GM18870 (cell line): Measurements from ENCODE around the gene CDC20.
A peak's percentile ranks its signal among the peaks of the same experiment; 100 is the strongest.

ENCODE experiments used
- ATAC-seq: cut with Tn5 transposase; IDR thresholded peaks from one replicate; pipeline ENCODE4 v1.9.1; 2021; ENCODE audit warnings: moderate library complexity; ENCODE audit not compliant: unreplicated experiment

CDC20 gene

DNA sequence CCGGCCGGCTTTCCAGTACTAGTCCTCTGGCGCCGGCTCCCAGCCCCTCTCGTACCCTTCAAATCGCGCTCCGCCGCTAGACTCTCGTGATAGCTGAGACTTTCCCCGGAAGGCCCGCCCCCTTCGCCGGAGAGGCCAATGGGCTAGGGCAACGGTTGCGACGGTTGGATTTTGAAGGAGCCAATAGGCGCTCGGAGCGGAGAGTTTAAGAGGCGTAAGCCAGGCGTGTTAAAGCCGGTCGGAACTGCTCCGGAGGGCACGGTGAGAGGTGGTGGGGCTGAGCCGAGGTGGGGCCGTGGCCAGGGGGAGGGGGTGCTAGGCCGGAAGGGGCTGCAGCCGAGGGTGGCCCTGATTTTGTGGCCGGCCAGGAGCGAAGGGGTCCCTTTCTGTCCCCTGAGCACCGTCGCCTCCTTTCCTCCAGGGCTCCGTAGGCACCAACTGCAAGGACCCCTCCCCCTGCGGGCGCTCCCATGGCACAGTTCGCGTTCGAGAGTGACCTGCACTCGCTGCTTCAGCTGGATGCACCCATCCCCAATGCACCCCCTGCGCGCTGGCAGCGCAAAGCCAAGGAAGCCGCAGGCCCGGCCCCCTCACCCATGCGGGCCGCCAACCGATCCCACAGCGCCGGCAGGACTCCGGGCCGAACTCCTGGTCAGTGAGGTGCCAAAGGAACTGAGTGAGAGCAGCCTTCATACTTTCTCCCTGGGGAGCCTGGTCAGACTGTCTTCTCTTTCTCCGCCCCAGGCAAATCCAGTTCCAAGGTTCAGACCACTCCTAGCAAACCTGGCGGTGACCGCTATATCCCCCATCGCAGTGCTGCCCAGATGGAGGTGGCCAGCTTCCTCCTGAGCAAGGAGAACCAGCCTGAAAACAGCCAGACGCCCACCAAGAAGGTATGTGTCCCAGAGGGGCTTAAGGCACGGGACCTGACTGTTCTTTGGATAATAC is at the start of gene CDC20:
CDC20 (plus strand) TSS at position 236 of the 948 bp plus-strand sequence; CDS start at position 471, 235 bp downstream.
- peak; percentile 90 for ATAC-seq

DNA sequence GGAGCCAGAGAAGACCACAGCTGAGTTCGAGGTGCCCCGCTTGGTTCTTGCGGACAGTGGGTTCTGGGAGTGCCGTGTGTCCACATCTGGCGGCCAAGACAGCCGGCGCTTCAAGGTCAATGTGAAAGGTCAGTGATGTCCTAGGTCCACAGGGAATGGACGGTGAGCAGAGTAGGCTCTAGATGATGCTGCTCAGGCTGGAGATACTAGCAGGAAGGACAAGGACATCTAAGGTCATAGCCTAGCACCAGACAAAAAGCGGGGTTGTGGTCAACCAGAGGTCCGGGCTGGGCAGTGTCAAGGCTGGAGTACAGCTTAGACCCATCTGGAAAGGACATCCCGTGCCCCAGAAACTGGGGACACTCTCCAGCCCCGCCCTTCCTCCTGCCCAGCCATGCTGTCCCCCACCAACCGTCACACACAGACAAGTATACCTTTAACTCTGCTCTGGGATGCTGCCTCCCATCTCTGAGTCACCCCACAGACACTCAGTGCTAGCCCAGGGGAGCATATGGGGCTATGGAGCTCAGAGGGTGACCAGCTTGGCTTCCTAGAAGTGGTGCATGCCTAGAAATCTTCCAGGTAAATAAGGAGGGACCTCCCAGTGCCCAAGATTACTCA is 49.3 kb upstream of the CDC20 start:
- ATAC-seq: no peak

DNA sequence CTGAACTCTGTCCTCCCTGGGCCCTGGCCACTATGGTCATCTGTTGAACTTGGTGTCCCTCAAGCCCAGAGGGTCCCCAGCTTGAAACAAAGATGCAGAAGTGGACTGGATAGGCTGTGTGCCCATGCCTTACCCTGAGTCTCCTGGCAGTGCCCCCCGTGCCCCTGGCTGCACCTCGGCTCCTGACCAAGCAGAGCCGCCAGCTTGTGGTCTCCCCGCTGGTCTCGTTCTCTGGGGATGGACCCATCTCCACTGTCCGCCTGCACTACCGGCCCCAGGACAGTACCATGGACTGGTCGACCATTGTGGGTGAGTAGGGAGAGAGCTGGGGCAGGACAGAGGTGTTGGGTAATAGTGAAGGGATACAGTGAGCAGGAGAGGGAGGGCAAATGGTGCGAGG is 47.3 kb upstream of the CDC20 start:
- no peak for ATAC-seq

DNA sequence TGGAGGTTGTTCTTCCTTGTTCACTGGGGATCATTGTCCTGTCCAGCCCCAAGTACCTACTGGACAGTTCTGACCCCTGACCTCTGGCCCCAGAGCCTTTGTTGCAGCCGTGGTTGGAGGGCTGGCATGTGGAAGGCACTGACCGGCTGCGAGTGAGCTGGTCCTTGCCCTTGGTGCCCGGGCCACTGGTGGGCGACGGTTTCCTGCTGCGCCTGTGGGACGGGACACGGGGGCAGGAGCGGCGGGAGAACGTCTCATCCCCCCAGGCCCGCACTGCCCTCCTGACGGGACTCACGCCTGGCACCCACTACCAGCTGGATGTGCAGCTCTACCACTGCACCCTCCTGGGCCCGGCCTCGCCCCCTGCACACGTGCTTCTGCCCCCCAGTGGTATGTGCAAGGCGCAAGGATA is 46.6 kb upstream of the CDC20 start:
- no peak for ATAC-seq

DNA sequence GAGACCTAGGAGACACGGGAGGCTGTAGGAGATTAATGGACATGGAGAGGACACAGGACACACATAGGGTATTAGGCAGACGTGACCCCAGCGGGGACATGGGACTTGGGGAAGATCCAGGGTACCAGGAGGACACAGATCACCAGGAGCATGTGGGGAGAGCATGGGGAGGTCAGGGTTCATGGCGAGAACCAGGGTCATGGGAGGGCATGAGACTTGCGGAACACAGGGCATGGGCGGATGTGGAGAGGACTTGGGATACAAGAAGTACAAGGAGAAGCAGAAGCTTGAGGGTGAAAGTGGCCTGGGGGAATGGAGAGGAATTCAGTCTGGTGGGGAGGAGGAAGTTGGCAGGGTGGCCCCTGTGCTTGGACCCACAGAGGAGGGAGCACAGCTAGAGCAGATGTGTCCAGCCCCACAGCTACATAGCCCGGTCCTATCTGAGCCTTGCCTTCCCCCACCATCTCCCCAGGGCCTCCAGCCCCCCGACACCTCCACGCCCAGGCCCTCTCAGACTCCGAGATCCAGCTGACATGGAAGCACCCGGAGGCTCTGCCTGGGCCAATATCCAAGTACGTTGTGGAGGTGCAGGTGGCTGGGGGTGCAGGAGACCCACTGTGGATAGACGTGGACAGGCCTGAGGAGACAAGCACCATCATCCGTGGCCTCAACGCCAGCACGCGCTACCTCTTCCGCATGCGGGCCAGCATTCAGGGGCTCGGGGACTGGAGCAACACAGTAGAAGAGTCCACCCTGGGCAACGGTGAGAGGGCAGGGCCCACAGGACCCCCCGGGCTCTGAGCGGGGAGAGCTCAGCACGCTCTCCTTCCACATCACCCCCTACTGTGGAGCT is 45.9 kb upstream of the CDC20 start:
- no peak for ATAC-seq

DNA sequence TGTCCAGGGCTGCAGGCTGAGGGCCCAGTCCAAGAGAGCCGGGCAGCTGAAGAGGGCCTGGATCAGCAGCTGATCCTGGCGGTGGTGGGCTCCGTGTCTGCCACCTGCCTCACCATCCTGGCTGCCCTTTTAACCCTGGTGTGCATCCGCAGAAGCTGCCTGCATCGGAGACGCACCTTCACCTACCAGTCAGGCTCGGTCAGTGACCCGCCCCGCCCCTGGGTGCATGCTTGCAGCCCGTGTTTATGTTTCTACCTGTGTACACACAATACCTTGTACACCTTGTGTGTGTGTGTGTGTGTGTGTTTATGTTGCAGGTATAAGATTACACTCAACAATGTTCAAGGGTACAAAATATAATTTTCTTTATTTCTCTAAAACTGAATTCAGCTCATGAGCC is 45.0 kb upstream of the CDC20 start:
- no peak for ATAC-seq

DNA sequence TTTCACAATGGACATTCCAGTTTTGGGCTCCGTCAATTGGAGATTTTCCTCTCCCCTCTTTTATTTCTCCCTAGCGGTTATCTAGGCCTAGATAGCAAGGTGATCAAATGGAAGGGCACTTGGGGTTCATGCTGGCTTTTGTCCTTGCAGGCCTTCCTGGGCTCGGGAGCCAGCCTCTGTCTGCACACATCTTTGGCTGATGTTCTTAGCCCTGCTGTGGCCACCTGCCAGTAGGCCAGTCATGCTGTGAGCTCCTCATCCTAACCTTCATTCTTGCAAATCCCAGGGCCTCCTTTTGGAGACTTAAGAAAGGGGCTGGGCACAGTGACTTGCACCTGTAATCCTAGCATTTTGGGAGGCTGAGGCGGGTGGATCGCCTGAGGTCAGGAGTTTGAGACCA is 44.5 kb upstream of the CDC20 start:
- ATAC-seq: no peak

DNA sequence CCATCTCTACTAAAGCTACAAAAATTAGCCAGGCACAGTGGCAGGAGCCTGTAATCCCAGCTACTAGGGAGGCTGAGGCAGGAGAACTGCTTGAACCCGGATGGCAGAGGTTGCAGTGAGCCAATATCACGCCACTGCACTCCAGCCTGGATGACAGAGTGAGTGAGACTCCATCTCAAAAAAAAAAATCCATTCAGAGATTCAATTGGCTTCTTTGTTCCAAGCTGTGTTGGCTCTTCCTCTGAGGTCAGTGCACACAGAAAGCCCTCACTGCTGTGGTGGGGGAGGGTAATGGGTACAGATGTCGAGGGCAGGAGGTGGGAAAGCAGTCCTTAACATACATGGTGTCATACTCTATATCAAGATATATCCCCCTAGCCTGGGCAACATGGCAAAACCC is 43.3 kb upstream of the CDC20 start:
- ATAC-seq: no peak

DNA sequence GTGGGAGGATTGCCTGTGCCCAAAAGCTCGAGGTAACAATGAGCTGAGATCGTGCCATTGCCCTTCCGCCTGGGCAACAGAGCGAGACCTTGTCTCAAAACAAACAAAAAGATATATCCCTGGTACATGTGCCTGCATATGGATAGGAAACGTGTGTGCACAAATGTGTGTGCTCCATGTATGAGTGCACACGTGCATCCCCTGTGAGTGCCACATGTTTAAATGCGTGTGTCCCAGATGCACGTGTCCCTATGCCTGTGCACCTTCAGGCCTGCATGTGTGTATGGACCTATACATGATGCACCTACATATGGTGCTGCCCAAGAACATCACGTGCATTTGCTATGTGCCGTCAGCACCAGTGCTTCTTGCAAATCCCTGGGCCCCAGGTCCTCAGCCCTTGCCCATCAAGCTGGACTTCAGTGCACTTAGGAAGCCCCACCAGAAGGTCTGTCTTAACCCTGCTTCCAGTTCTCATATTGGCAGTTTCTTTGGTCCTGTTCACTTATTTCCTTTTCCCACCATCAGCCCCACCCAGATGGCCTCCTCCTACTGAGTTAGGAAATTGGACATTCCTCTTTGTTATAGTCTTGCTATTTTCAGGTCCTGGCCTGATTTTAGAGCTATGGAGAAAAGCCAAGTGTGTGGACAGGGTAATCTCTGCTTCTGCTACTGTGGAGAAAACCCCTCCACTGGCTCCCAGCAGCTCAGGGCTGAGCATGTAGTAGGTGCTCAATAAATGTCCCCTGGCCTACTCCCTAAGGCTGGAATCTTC is 42.6 kb upstream of the CDC20 start:
- ATAC-seq: no peak

DNA sequence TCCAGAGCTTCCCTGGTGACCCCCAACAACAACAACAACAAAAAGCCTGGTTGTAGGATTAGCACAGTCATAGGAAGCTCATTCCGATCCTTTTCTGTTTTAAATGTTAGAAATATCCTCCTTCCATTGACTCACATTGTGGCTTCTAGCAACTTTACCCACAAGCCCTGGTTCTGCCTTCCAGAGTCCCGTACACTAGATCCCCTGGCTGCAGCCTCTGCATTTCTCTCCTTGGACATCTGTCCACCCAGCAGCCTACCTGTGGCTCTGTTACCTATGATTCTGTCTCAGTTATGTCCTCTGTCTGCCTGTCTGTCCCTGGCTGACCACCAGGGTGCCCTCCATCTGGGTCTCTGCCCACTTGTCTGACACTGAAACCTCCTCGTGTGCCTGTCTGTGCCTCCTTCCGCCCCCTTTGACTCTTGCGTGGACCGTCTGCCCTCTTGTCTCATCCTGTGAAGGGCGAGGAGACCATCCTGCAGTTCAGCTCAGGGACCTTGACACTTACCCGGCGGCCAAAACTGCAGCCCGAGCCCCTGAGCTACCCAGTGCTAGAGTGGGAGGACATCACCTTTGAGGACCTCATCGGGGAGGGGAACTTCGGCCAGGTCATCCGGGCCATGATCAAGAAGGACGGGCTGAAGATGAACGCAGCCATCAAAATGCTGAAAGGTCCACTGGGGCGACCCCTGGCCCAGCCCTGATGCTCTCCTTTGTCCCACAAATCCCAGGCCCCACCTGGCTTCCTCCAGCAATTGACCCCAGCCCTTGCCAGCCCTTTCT is 41.9 kb upstream of the CDC20 start:
- ATAC-seq: no peak

DNA sequence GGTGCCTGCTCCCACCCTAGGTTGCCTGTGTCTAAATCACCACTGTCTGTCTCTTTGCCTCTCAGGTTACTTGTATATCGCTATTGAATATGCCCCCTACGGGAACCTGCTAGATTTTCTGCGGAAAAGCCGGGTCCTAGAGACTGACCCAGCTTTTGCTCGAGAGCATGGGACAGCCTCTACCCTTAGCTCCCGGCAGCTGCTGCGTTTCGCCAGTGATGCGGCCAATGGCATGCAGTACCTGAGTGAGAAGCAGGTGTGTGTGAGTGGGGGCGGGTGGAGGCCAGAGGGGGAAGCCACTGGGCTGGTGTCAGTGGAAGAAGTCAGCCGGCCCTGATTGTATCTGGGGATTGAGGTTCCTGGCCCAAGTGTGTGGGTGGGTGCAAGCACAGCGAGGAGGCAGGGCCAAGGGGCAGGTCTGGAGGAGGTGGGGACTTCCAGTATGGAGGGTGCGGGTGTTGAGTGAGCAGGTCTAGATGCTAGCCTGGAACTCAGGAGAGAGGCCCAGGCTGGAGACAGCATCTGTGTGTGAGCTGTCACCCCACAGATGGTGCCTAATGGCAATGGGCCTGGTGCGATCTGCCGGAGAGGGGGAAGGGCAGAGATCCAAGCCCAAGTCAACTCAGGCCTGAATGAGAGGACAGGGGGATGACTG is 40.8 kb upstream of the CDC20 start:
- no peak for ATAC-seq

DNA sequence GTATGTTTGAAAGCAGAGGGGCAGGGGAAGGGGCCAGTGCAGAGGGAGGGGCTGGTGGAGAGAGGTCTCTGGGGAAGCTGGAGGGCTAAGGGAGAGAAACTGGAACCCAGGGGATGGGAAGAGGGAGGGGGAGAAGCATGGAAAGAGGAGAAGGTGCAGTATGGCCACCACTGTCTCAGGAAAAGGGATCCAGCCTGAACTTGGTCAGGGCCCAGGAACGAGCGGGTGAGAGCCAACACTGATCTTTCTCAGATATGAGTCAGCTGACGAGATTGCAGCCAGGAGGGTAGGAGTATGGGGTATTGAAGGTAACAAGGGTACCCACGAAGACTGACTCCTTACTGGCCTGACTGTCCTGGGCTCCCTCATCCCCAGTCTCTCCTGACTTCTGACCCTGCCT is 40.0 kb upstream of the CDC20 start:
- ATAC-seq: no peak

DNA sequence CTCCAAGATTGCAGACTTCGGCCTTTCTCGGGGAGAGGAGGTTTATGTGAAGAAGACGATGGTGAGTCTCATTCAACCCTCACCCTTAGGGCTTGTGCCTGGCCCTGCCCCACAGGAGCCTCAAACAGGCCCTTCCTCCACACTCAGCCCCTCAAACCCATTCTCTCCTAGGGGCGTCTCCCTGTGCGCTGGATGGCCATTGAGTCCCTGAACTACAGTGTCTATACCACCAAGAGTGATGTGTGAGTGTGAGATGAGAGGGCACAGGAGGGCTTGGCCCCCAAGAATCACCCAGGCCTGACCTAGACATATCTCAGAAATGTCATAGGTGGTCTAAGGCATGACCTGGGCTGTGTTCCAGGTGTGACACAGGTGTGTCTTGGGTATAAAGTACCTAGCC is 39.5 kb upstream of the CDC20 start:
- ATAC-seq: no peak

DNA sequence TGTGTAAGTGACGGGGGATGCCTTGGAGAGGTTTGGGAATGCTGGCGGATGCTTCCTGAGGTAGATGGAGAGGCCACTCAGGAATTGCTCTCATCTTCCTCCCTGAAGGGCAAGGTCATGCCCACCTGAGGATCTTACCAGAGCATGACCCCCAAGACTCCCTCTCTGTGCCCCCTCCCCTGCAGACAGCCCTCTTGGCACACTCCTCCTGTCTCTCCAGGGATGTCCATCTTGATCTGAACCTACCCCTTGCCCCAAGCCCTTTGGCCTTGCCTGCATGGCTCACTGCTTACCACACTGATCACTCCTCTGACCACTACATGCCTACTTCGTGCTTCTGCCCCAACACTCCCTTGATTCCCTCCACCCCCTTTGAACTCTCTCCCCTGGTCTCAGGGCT is 39.0 kb upstream of the CDC20 start:
- ATAC-seq: no peak

DNA sequence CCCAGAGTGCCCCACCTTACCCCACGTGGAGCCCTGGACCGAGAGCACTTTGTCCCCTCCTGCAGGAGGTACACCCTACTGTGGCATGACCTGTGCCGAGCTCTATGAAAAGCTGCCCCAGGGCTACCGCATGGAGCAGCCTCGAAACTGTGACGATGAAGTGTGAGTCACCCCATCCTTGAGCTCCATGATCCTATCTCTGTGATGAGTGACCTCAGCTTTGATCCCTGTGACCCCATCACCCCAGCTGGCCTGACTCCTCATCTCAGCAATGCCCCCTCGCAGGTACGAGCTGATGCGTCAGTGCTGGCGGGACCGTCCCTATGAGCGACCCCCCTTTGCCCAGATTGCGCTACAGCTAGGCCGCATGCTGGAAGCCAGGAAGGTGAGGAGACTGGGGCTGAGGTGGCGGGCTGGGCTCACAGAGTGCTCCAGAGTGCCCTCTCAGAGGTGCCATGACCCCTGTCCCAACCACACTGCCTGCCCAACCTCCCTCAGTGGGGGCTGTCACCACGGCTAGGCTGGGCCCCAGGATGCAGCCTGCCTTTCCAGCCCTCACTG is 37.4 kb upstream of the CDC20 start:
- ATAC-seq: no peak

DNA sequence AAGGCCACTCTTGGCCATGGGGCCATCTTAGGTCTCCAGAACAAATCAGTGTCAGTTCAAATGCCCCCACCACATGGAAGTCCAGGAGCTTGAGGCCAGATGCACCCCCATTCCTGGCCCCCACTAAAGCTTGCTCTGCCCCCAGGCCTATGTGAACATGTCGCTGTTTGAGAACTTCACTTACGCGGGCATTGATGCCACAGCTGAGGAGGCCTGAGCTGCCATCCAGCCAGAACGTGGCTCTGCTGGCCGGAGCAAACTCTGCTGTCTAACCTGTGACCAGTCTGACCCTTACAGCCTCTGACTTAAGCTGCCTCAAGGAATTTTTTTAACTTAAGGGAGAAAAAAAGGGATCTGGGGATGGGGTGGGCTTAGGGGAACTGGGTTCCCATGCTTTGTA is 36.3 kb upstream of the CDC20 start:
- no peak for ATAC-seq

DNA sequence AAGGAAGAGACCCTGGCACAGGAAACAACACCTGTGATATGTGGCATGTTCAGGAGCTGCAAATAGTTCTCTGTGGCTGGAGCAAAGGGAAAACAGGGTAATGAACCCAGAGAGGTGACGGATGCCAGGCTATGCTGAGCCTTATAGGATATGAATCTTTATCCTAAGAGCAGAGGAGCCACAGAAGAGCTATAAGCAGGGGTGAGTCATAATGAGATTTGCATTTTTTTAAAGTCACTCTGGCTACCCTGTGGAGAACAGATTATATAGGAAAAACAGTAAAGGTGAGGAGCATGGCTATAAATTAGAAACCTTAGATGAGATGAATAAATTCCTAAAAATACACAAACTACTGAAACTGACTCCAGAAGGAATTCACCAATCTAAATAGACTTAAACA is 34.0 kb upstream of the CDC20 start:
- ATAC-seq: no peak

DNA sequence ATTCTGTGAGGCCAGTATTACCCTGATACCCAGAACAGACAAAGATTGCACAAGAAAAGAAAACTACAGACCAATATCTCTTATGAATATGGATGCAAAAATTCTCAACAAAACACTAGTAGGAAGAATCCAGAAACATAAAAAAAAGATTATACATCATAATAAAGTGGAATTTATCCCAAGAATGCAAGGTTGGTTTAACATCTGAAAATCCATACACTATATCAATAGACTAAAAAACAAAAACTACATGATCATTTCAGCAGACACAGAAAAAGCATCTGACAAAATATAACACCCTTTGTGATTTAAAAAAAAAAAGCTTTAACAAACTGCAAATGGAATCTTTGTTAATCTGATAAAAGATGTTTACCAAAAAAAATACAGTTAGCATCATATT is 33.4 kb upstream of the CDC20 start:
- no peak for ATAC-seq
